ENCODE measurements around the gene PWWP2B.

The PWWP2B gene

GRCh38 chr10:132415255-132415654 is 18.3 kb downstream of the PWWP2B start:
- no peak for DNase-seq (ENCODE audit: low read depth, low spot score)

GRCh38 chr10:132415956-132416355 is 19.0 kb downstream of the PWWP2B start:
- DNase-seq (ENCODE audit: low read depth, low spot score): no peak

More at GRCh38 chr10:132415255-132415654, 18.3 kb downstream of the PWWP2B start:
- H3K27ac ChIP-seq: no peak overlapping the region

GRCh38 chr10:132416566-132417256 is 19.7 kb downstream of the PWWP2B start:
- no peak overlapping the region for H3K27ac ChIP-seq
- DNase-seq (ENCODE audit: low read depth, low spot score): no peak

More at GRCh38 chr10:132415956-132416355, 19.0 kb downstream of the PWWP2B start:
- no peak overlapping the region for H3K27ac ChIP-seq

- peak overlapping the region; percentile 79 for H3K27ac ChIP-seq
- no peak for DNase-seq (ENCODE audit: low read depth, low spot score)
Observed at GRCh38 chr10:132417257-132417910, 20.4 kb downstream of the PWWP2B start.

GRCh38 chr10:132417957-132418441 is 21.0 kb downstream of the PWWP2B start:
- H3K27ac ChIP-seq: peak overlapping the region; percentile 79
- DNase-seq (ENCODE audit: low read depth, low spot score): no peak

- peak overlapping the region; percentile 79 for H3K27ac ChIP-seq
- DNase-seq (ENCODE audit: low read depth, low spot score): peak; percentile 34
Observed at GRCh38 chr10:132418527-132419416, 21.8 kb downstream of the PWWP2B start.

GRCh38 chr10:132419538-132420468 is 22.8 kb downstream of the PWWP2B start:
- no peak for DNase-seq (ENCODE audit: low read depth, low spot score)
- H3K27ac ChIP-seq: peak overlapping the region; percentile 79

GRCh38 chr10:132420469-132420980 is 23.5 kb downstream of the PWWP2B start:
- DNase-seq (ENCODE audit: low read depth, low spot score): no peak
- peak overlapping the region; percentile 79 for H3K27ac ChIP-seq

- H3K27ac ChIP-seq: peak overlapping the region; percentile 79
- DNase-seq (ENCODE audit: low read depth, low spot score): no peak
Observed at GRCh38 chr10:132420981-132421846, 24.2 kb downstream of the PWWP2B start.

GRCh38 chr10:132421847-132422751 is 25.1 kb downstream of the PWWP2B start:
- DNase-seq (ENCODE audit: low read depth, low spot score): no peak
- peak overlapping the region; percentile 79 for H3K27ac ChIP-seq

GRCh38 chr10:132422903-132423825 is 26.2 kb downstream of the PWWP2B start:
- H3K27ac ChIP-seq: no peak overlapping the region
- no peak for DNase-seq (ENCODE audit: low read depth, low spot score)

- no peak overlapping the region for H3K27ac ChIP-seq
- DNase-seq (ENCODE audit: low read depth, low spot score): no peak
Observed at GRCh38 chr10:132423966-132424861, 27.2 kb downstream of the PWWP2B start.

GRCh38 chr10:132425029-132425756 is 28.2 kb downstream of the PWWP2B start:
- no peak overlapping the region for H3K27ac ChIP-seq
- DNase-seq (ENCODE audit: low read depth, low spot score): no peak

- no peak overlapping the region for H3K27ac ChIP-seq
- DNase-seq (ENCODE audit: low read depth, low spot score): no peak
Observed at GRCh38 chr10:132425757-132426155, 28.8 kb downstream of the PWWP2B start.
